GM23248 (cell line): Measurements from ENCODE around the gene TMEM229B.

Source experiments
- EZH2 ChIP-seq: fragments of 200-600 bp; sonication (generic); IDR thresholded peaks from 2 replicates; pipeline ENCODE4 v1.6.1; 2018; ENCODE audit warnings: antibody characterized with exemption, mild to moderate bottlenecking; ENCODE audit not compliant: insufficient read depth, poor library complexity, severe bottlenecking
- EZH2phosphoT487 ChIP-seq: fragments of 200-600 bp; sonication (generic); IDR thresholded peaks from 2 replicates; pipeline ENCODE4 v1.6.1; 2018; ENCODE audit warnings: antibody characterized with exemption, moderate library complexity, mild to moderate bottlenecking, low read depth; ENCODE audit not compliant: insufficient read depth

DNA sequence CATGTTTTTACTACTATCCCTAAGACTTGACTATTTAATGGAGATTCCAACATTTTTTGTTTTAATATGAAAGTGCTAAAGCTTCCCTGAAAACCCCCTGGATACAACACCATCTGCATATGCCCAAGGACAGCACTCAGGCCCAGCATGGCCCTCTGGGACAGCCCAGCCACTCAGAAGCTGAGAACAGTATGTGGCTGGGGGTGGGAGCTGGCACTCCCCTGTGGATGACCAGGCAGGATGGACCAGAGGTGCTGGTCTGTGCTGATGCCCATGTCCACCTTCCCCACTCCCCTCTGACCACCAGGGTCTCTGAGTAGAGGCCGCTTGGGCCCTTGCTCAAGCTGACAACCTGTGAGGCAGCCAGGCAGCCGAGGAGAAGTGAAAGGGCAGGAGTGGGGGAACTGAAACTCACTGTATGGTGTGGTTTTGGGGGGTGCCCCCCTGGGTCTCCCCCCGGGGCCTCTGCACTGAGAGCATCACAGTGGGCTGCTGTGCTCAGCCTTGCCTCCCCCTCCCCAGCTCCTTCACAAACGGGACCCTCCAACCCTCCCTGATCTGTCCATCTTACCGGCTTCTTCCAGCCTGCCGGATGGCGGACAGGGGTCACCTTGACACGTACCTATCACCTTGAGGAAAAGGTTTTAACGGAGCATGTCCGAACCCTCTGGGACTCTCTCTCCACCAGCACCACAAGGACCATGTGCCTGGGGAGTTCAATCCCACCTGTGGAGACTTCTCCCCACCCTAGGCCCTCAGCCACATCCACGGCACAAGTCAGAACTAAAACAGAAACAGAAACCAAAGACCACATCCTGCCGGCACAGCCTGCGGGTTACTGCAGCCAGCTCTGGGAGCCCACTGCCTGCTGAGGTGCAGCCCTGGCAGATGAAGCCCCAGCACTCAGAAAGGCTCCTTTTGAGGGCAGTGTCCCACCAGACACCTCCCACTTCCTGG, at the start of gene TMEM229B:
- TF ChIP-seq EZH2, result no peak
- TF ChIP-seq EZH2phosphoT487, result no peak
